OCI-LY3 (cell line): ENCODE data around the gene ANKRD2.

Source experiments
- H2AFZ ChIP-seq: fragments of 200-600, 300-600 bp; shearing (Covaris generic); 2 replicates; pipeline ENCODE4 v1.6.0; 2014; ENCODE audit warnings: antibody characterized with exemption, low read depth, low read length
- H3K27ac ChIP-seq: fragments of 200-600, 300-600 bp; sonication (generic); 2 replicates; pipeline ENCODE4 v1.5.1; 2014; ENCODE audit warnings: mild to moderate bottlenecking, low read length, moderate library complexity, mixed read lengths
- H3K27me3 ChIP-seq: fragments of 200-600, 300-600 bp; sonication (generic); 2 replicates; pipeline ENCODE4 v1.6.1; 2014; ENCODE audit warnings: low read depth, low read length, mixed read lengths
- H3K36me3 ChIP-seq: fragments of 200-600, 300-600 bp; sonication (generic); replicated peaks from 2 replicates; pipeline ENCODE3; 2014; ENCODE audit warnings: low read depth, low read length, mixed read lengths
- H3K4me1 ChIP-seq: fragments of 300-600, 200-600 bp; sonication (generic); 2 replicates; pipeline ENCODE4 v1.6.1; 2014; ENCODE audit warnings: low read length, mixed read lengths
- H3K4me2 ChIP-seq: fragments of 200-600, 300-600 bp; sonication (generic); 2 replicates; pipeline ENCODE4 v1.6.1; 2014; ENCODE audit warnings: low read length, mixed read lengths
- H3K4me3 ChIP-seq: fragments of 300-600, 200-600 bp; sonication (generic); 2 replicates; pipeline ENCODE4 v1.5.1; 2014; ENCODE audit warnings: antibody characterized with exemption, mild to moderate bottlenecking, low read length, moderate library complexity
- H3K79me2 ChIP-seq: fragments of 300-600, 200-600 bp; shearing (Covaris generic); 2 replicates; pipeline ENCODE4 v1.6.1; 2014; ENCODE audit warnings: mild to moderate bottlenecking, low read length, mixed read lengths
- H3K9ac ChIP-seq: fragments of 300-600, 200-600 bp; shearing (Covaris generic); 2 replicates; pipeline ENCODE4 v1.6.0; 2014; ENCODE audit warnings: mild to moderate bottlenecking, low read length, moderate library complexity
- H3K9me3 ChIP-seq: fragments of 200-600, 300-600 bp; shearing (Covaris generic); 2 replicates; pipeline ENCODE4 v1.6.1; 2014; ENCODE audit warnings: low read length, mixed read lengths; ENCODE audit not compliant: insufficient read depth
- H4K20me1 ChIP-seq: fragments of 200-600, 300-600 bp; sonication (generic); 2 replicates; pipeline ENCODE4 v1.6.1; 2016; ENCODE audit warnings: low read length, mixed read lengths; ENCODE audit not compliant: insufficient read depth
- EZH2phosphoT487 ChIP-seq: fragments of 200-600 bp; shearing (Covaris generic); IDR thresholded peaks from 2 replicates; pipeline ENCODE4 v1.6.1; 2018; ENCODE audit warnings: antibody characterized with exemption, mixed run types, low read depth
- TF ChIP-seq, protein P1 (sequence below): fragments of 200-600, 300-600 bp; sonication (generic); IDR thresholded peaks from 2 replicates; pipeline ENCODE4 v1.5.1; 2014; ENCODE audit warnings: antibody characterized with exemption, low read length, low read depth

The ANKRD2 gene

DNA sequence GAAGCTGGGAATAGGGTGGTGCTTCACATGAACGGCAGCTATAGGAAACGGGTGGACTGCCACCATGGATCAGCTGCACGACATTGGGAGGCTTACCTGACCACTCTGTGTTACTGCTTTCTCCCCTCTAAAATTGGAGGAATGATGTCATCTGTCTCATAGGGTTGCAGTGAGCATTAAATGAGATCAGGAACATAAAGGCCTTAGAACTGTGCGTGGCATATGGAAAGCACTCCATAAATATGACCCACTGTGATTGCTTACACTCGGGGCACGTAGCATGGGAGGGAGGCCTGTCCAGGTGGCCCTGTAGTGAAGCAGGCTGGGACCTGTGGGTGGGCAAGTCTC, 26.7 kb downstream of the ANKRD2 start:
- Histone ChIP-seq H3K27ac (no peak overlapping the region), H3K4me1 (no peaks in the 10 kb centered on the region), H3K9ac (no peak overlapping the region), H3K4me3 (no peak overlapping the region), H3K9me3 (no peaks in the 10 kb centered on the region), H3K79me2 (no peaks in the 10 kb centered on the region), H3K36me3 (no peaks in the 10 kb centered on the region), H4K20me1 (no peaks in the 10 kb centered on the region), H3K4me2 (no peak overlapping the region), H3K27me3 (no peaks in the 10 kb centered on the region), H2AFZ (no peak overlapping the region)
- no peak for TF ChIP-seq EZH2phosphoT487
- TF ChIP-seq, protein P1, sequence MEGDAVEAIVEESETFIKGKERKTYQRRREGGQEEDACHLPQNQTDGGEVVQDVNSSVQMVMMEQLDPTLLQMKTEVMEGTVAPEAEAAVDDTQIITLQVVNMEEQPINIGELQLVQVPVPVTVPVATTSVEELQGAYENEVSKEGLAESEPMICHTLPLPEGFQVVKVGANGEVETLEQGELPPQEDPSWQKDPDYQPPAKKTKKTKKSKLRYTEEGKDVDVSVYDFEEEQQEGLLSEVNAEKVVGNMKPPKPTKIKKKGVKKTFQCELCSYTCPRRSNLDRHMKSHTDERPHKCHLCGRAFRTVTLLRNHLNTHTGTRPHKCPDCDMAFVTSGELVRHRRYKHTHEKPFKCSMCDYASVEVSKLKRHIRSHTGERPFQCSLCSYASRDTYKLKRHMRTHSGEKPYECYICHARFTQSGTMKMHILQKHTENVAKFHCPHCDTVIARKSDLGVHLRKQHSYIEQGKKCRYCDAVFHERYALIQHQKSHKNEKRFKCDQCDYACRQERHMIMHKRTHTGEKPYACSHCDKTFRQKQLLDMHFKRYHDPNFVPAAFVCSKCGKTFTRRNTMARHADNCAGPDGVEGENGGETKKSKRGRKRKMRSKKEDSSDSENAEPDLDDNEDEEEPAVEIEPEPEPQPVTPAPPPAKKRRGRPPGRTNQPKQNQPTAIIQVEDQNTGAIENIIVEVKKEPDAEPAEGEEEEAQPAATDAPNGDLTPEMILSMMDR: no peak

DNA sequence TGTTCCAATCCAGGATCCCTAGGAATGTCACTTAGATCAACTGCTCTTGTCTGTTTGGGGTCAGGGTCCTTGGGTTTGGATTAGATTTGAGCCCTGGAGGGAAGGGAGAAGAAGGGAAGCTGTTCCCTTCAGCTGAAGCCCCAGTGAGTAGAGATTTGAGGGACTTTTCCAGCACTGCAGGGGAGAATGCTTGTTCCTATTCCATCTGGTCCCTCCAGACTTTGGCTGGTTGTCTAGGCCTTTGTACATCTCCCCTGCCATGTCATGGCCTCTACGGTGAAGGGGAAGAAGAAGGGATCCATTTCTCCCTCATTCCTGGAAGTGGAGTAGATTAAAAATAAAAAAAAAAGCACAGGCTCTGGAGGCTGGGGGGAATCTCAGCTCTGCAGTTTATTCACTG, 28.0 kb downstream of the ANKRD2 start:
- TF ChIP-seq EZH2phosphoT487: no peak
- TF ChIP-seq, protein P1: no peak
- no peak overlapping the region for H3K9ac ChIP-seq
- no peaks in the 10 kb centered on the region for H3K27me3 ChIP-seq
- no peaks in the 10 kb centered on the region for H3K36me3 ChIP-seq
- no peak overlapping the region for H3K27ac ChIP-seq
- H3K4me3 ChIP-seq: no peak overlapping the region
- no peaks in the 10 kb centered on the region for H3K9me3 ChIP-seq
- no peaks in the 10 kb centered on the region for H3K4me1 ChIP-seq
- no peaks in the 10 kb centered on the region for H4K20me1 ChIP-seq
- no peak overlapping the region for H3K4me2 ChIP-seq
- no peak overlapping the region for H2AFZ ChIP-seq
- H3K79me2 ChIP-seq: no peaks in the 10 kb centered on the region

DNA sequence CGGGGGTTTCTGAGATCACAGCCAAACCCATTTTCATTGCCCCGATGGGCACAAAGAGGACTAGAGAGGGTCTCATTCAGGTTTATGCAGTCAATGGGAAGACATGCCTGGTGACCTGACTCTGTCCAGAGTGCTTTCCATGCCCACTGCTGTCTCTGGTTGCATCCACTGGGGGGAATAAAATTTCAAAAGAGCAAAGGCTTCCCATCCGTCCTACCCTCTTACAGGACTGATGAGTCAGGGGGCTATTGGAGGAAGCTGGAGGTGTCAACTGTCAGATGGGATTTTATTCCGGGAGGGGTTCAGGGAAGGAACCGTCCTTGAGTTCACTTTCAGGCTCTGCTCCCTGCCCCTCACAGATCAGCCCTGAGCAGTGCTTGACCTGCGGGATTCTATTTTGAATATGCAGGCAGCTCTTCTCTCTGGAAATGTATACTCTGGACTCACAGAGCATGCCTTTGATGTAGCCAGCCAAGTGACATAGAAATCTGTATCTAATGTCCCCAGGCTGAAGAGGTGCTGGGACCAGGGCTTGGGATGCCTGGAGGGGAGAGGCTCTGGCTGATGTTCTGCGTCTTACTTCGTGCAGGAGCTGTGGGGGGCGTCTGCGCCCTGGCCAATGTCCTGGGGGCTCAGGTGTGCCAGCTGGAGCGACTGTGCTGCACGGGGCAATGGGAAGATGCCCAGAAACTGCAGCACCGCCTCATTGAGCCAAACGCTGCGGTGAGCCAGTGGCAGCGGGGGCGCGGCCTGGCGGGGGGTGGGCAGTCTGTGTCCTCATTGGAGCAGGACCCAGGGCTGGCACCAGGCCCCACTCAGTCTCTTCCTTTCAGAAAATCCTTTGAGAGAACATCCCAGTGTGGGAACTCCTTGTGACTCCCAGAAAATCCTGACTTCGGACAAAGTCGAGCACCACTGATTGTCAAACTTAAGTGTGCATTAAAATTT, 29.0 kb downstream of the ANKRD2 start:
- Histone ChIP-seq H3K4me2 (no peak overlapping the region), H3K9ac (no peak overlapping the region), H3K79me2 (no peaks in the 10 kb centered on the region), H3K4me1 (no peaks in the 10 kb centered on the region), H3K9me3 (no peaks in the 10 kb centered on the region), H3K36me3 (no peaks in the 10 kb centered on the region), H3K27me3 (no peaks in the 10 kb centered on the region), H4K20me1 (no peaks in the 10 kb centered on the region), H3K27ac (no peak overlapping the region), H3K4me3 (no peak overlapping the region), H2AFZ (no peak overlapping the region)
- TF ChIP-seq EZH2phosphoT487: no peak
- TF ChIP-seq, protein P1: no peak

DNA sequence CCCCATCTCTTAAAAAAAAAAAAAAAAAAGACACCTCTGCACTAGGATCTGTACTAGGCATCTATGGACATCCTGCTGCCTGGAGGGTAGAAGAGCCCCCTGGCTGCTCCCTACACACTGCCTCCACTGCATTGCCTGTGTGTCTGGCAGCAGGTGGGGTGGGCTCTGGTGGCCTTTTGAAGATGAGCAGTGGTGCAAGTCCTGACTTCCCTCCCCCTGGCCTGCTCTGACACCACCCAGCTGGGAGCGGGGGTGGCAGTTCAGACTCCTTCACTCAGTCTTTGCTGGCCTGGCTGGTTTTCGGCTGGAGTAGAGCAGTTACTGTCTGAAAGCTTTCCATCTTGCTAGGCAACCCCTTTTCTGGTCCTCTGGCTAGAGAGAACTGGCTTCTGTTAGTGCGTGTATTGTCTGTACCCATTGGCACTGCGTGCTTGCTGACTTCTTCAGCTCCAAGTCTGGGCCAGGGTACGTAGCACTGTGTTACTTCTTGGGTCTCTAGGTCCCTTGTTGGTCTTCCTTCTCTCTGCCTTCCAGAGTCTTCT, 34.6 kb downstream of the ANKRD2 start:
- H3K27ac ChIP-seq: no peak overlapping the region
- no peaks in the 10 kb centered on the region for H3K27me3 ChIP-seq
- no peak overlapping the region for H2AFZ ChIP-seq
- TF ChIP-seq, protein P1: no peak
- TF ChIP-seq EZH2phosphoT487: no peak
- no peaks in the 10 kb centered on the region for H3K36me3 ChIP-seq
- no peak overlapping the region for H3K4me3 ChIP-seq
- H3K9ac ChIP-seq: no peak overlapping the region
- no peaks in the 10 kb centered on the region for H4K20me1 ChIP-seq
- no peak overlapping the region for H3K4me2 ChIP-seq
- no peaks in the 10 kb centered on the region for H3K9me3 ChIP-seq
- no peaks in the 10 kb centered on the region for H3K79me2 ChIP-seq
- H3K4me1 ChIP-seq: no peaks in the 10 kb centered on the region
